ENCODE results near the gene PRRC2B. TPM values are rescaled to one million over a fixed set of nuclear protein-coding genes. Genes with fewer than 3 reads are reported as not detected.

The PRRC2B gene
- total and polyA plus RNA-seq, 4 donors, result 39.4 to 171 (median 91.4) TPM

DNA sequence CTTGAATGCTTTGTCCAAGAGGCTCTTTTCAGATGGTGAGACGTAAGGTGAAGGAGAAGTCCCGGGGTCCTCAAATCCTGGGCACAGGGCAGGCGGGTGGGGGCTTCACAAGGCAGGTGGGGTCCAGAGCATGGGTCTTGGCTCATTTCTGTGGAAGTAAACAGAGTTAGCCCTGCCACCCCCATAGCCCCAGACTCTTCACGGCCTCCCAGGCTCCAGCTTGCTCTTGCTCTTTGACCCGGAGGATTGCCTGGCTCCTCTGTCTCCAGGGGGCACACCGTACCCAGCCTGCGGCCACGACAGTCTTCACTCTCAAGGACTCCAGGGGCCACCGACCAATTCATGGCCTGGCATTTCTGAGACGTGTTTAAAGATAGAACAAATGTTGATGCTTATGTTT lies 80.0 kb downstream of the PRRC2B start:
- Histone ChIP-seq H3K27me3 (ENCODE audit: control insufficient read depth in 3 of 3, insufficient read depth in 3 of 3, low read length in 2 of 3) (no peaks in the 10 kb centered on the region), H3K9ac (ENCODE audit: insufficient read depth in 1 of 2, low read length in 2 of 2) (no peak overlapping the region), H3K4me1 (ENCODE audit: control insufficient read depth in 5 of 5, insufficient read depth in 5 of 5, low read length in 5 of 5) (no peaks in the 10 kb centered on the region), H3K27ac (ENCODE audit: low read depth in 1 of 2, low read length in 1 of 2) (no peak overlapping the region), H3K4me3 (no peak overlapping the region), H3K9me3 (ENCODE audit: control insufficient read depth in 4 of 4, insufficient read depth in 3 of 4, low read length in 3 of 4) (no peaks in the 10 kb centered on the region), H3K36me3 (ENCODE audit: control insufficient read depth in 4 of 4, insufficient read depth in 4 of 4, low read length in 4 of 4) (peaks cover 29 to 76% (median 68%) of the 10 kb centered on the region in 4 donors)
- WGBS, 2 donors, result 89% methylated on average over 10 of the region's 10 CpGs
- ATAC-seq (ENCODE audit: insufficient read depth, low FRiP score) (no peak), DNase-seq (no peak)
- TF ChIP-seq, protein P1, sequence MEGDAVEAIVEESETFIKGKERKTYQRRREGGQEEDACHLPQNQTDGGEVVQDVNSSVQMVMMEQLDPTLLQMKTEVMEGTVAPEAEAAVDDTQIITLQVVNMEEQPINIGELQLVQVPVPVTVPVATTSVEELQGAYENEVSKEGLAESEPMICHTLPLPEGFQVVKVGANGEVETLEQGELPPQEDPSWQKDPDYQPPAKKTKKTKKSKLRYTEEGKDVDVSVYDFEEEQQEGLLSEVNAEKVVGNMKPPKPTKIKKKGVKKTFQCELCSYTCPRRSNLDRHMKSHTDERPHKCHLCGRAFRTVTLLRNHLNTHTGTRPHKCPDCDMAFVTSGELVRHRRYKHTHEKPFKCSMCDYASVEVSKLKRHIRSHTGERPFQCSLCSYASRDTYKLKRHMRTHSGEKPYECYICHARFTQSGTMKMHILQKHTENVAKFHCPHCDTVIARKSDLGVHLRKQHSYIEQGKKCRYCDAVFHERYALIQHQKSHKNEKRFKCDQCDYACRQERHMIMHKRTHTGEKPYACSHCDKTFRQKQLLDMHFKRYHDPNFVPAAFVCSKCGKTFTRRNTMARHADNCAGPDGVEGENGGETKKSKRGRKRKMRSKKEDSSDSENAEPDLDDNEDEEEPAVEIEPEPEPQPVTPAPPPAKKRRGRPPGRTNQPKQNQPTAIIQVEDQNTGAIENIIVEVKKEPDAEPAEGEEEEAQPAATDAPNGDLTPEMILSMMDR (IDR thresholded peaks at IDR 0.05; ENCODE audit: control extremely low read depth, extremely low read depth), result no peak

DNA sequence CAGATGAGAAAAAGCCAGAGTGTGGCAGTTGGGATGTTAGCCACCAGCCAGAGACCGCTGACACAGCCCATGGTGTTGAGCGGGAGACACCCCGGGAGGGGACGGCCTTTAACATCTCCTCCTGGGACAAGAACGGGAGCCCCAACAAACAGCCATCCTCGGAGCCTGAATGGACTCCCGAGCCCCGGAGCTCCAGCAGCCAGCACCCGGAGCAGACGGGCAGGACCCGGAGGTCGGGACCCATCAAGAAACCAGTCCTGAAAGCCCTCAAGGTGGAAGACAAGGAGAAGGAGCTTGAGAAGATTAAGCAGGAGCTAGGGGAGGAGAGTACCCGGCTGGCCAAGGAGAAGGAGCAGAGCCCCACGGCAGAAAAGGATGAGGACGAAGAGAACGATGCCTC lies 80.8 kb downstream of the PRRC2B start:
- WGBS, 2 donors, result 92 to 94% methylated on average over 16 of the region's 16 CpGs
- no peak for DNase-seq
- peaks cover 25 to 78% (median 70%) of the 10 kb centered on the region in 4 donors for H3K36me3 ChIP-seq (ENCODE audit: control insufficient read depth in 4 of 4, insufficient read depth in 4 of 4, low read length in 4 of 4)

DNA sequence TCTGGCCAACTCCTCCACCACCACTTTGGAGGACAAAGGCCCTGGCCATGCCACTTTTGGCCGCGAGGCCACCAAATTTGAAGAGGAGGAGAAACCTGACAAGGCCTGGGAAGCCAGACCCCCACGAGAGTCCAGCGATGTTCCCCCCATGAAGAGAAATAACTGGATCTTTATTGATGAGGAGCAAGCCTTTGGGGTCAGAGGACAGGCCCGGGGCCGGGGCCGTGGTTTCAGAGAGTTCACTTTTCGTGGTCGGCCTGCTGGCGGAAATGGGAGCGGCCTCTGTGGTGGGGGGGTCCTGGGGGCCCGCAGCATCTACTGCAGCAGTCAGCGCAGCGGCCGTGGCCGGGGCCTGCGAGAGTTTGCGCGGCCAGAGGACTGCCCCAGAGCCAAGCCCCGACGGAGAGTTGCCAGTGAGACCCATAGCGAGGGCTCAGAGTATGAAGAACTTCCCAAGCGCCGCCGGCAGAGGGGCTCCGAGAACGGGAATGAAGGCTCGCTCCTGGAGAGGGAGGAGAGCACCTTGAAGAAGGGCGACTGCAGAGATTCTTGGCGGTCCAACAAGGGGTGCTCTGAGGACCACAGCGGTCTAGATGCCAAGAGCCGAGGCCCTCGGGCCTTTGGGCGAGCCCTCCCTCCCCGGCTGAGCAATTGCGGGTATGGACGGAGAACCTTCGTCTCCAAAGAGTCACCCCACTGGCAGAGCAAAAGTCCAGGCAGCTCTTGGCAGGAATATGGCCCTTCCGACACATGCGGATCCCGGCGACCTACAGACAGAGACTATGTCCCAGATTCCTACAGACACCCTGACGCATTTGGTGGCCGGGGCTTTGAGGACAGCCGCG lies 81.4 kb downstream of the PRRC2B start:
- TF ChIP-seq, protein P1 (IDR thresholded peaks at IDR 0.05; ENCODE audit: control extremely low read depth, extremely low read depth), result no peak
- WGBS, 2 donors, result 91 to 93% methylated on average over 46 of the region's 46 CpGs
- Histone ChIP-seq H3K27me3 (ENCODE audit: control insufficient read depth in 3 of 3, insufficient read depth in 3 of 3, low read length in 2 of 3) (no peaks in the 10 kb centered on the region), H3K36me3 (ENCODE audit: control insufficient read depth in 4 of 4, insufficient read depth in 4 of 4, low read length in 4 of 4) (peaks cover 28 to 77% (median 68%) of the 10 kb centered on the region in 4 donors), H3K27ac (ENCODE audit: low read depth in 1 of 2, low read length in 1 of 2) (no peak overlapping the region), H3K9me3 (ENCODE audit: control insufficient read depth in 4 of 4, insufficient read depth in 3 of 4, low read length in 3 of 4) (no peaks in the 10 kb centered on the region), H3K4me3 (no peak overlapping the region), H3K4me1 (ENCODE audit: control insufficient read depth in 5 of 5, insufficient read depth in 5 of 5, low read length in 5 of 5) (no peaks in the 10 kb centered on the region), H3K9ac (ENCODE audit: insufficient read depth in 1 of 2, low read length in 2 of 2) (no peak overlapping the region)
- DNase-seq (no peak), ATAC-seq (ENCODE audit: insufficient read depth, low FRiP score) (no peak)

More for the DNA sequence above, 80.8 kb downstream of the PRRC2B start:
- Histone ChIP-seq H3K27ac (ENCODE audit: low read depth in 1 of 2, low read length in 1 of 2) (no peak overlapping the region), H3K9ac (ENCODE audit: insufficient read depth in 1 of 2, low read length in 2 of 2) (no peak overlapping the region), H3K9me3 (ENCODE audit: control insufficient read depth in 4 of 4, insufficient read depth in 3 of 4, low read length in 3 of 4) (no peaks in the 10 kb centered on the region), H3K27me3 (ENCODE audit: control insufficient read depth in 3 of 3, insufficient read depth in 3 of 3, low read length in 2 of 3) (no peaks in the 10 kb centered on the region), H3K4me1 (ENCODE audit: control insufficient read depth in 5 of 5, insufficient read depth in 5 of 5, low read length in 5 of 5) (no peaks in the 10 kb centered on the region), H3K4me3 (no peak overlapping the region)
- no peak for ATAC-seq (ENCODE audit: insufficient read depth, low FRiP score)
- TF ChIP-seq, protein P1 (IDR thresholded peaks at IDR 0.05; ENCODE audit: control extremely low read depth, extremely low read depth), result no peak
